ENCODE data around the gene DUSP5.

DNA sequence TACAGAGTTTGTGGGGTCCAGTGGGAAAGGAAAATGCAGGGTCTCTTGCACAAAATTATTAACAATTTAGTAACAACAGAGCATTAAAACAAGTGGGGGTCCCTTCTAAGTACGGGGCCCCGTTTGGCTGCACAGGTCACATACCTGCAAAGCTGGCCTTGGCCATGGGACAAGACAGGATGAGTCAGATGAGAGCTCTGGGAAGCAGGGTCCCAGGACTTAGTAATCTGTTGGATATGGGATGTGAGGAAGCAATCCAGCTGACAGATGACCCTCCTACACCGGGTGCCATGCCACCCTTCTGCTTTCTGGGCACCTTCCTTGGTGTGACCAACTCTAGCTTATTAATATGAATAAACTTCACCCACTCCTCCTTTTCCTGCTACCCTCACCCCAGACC is 3.2 kb upstream of the DUSP5 start:
- TF ChIP-seq, protein P1, sequence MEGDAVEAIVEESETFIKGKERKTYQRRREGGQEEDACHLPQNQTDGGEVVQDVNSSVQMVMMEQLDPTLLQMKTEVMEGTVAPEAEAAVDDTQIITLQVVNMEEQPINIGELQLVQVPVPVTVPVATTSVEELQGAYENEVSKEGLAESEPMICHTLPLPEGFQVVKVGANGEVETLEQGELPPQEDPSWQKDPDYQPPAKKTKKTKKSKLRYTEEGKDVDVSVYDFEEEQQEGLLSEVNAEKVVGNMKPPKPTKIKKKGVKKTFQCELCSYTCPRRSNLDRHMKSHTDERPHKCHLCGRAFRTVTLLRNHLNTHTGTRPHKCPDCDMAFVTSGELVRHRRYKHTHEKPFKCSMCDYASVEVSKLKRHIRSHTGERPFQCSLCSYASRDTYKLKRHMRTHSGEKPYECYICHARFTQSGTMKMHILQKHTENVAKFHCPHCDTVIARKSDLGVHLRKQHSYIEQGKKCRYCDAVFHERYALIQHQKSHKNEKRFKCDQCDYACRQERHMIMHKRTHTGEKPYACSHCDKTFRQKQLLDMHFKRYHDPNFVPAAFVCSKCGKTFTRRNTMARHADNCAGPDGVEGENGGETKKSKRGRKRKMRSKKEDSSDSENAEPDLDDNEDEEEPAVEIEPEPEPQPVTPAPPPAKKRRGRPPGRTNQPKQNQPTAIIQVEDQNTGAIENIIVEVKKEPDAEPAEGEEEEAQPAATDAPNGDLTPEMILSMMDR (IDR thresholded peaks at IDR 0.05; ENCODE audit: low read depth, low read length, poor library complexity, severe bottlenecking), result no peak
- TF ChIP-seq EZH2phosphoT487 (IDR thresholded peaks at IDR 0.05; ENCODE audit: borderline replicate concordance, low read length), result no peak

Data from DOHH2 (cell line).